ENCODE data around the gene SLC9C1.
"Not testable (repeated sequence)": the region's sequence is repeated elsewhere in the genome, so short reads cannot be mapped to it uniquely, and the experiment has no call there.

DNA sequence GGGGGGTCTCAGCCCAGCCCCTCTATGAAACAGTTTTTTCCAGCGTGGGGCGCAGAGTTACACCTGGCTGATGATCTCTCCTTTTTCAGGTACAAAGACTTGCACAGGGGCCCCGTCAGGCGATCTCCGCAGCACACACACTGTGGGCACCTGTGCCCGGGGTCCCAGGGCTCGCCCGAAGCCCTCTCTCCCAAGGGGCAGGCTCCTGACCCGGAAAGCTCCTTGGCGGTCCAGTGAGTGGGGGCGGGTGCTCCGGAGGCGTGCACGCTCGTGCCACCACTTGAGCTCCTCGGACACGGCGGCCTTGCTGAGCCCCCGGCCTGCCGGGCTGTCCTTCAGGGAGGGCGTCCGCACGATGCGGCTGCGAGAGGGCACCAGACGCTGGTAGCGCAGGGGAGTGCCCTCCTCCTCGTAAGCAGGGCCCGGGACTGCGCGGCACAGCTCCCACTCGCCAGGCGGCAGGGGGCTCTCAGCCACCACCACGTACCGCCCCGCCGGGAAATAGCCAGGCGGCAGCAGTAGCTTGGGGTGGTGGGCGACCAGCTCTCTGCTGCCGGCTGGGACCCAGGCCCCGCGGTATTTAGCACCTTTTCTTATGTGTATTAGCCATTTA, 108.5 kb downstream of the SLC9C1 start:
- TF ChIP-seq, protein P1, sequence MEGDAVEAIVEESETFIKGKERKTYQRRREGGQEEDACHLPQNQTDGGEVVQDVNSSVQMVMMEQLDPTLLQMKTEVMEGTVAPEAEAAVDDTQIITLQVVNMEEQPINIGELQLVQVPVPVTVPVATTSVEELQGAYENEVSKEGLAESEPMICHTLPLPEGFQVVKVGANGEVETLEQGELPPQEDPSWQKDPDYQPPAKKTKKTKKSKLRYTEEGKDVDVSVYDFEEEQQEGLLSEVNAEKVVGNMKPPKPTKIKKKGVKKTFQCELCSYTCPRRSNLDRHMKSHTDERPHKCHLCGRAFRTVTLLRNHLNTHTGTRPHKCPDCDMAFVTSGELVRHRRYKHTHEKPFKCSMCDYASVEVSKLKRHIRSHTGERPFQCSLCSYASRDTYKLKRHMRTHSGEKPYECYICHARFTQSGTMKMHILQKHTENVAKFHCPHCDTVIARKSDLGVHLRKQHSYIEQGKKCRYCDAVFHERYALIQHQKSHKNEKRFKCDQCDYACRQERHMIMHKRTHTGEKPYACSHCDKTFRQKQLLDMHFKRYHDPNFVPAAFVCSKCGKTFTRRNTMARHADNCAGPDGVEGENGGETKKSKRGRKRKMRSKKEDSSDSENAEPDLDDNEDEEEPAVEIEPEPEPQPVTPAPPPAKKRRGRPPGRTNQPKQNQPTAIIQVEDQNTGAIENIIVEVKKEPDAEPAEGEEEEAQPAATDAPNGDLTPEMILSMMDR (IDR thresholded peaks at IDR 0.05; ENCODE audit: low read depth, low read length, poor library complexity, severe bottlenecking): not testable (repeated sequence)
- TF ChIP-seq EZH2phosphoT487 (IDR thresholded peaks at IDR 0.05; ENCODE audit: borderline replicate concordance, low read length): not testable (repeated sequence)

Measured in DOHH2 (cell line).